ENCODE results near the gene GRN.

GRN gene

DNA sequence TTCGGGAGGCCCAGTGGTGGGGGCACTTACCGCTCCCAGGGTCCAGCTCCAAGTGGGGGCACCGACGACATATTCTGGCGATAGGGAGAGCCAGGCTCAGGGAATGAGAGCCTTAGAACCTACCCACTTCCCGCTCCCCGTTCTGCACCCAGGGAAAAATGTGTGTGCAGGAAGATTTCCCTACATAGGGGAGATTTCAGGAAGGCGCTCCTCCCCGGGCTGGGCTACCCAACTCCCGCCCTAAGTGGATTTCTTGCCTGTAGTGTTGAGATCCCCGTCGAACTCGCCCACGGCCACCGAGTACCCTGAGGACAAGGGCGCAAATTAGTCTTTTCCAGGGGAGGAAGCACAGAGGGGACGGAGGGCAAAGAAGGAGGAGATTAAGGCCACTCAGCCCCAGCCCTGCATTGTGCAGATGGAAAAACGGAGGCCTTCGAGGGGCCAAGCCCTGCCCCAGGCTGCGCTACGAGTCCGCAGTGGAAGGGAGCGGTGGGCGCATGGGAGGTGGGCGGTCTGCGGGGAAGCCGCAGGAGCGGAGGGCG is 39.2 kb downstream of the GRN start:
- Histone ChIP-seq H3K36me3 (ENCODE audit: low read depth) (no peaks in the 10 kb centered on the region), H3K4me1 (ENCODE audit: insufficient read depth, poor library complexity, severe bottlenecking) (peaks cover 3% of the 10 kb centered on the region), H3K4me3 (ENCODE audit: severe bottlenecking) (no peak overlapping the region), H3K27ac (ENCODE audit: poor library complexity, severe bottlenecking) (no peak overlapping the region), H3K9me3 (ENCODE audit: severe bottlenecking) (no peaks in the 10 kb centered on the region), H3K27me3 (ENCODE audit: insufficient read depth, poor library complexity, severe bottlenecking) (no peaks in the 10 kb centered on the region)
- no peak for ATAC-seq (ENCODE audit: low read depth)
- DNase-seq (ENCODE audit: low spot score), result no peak
- TF ChIP-seq, protein P1, sequence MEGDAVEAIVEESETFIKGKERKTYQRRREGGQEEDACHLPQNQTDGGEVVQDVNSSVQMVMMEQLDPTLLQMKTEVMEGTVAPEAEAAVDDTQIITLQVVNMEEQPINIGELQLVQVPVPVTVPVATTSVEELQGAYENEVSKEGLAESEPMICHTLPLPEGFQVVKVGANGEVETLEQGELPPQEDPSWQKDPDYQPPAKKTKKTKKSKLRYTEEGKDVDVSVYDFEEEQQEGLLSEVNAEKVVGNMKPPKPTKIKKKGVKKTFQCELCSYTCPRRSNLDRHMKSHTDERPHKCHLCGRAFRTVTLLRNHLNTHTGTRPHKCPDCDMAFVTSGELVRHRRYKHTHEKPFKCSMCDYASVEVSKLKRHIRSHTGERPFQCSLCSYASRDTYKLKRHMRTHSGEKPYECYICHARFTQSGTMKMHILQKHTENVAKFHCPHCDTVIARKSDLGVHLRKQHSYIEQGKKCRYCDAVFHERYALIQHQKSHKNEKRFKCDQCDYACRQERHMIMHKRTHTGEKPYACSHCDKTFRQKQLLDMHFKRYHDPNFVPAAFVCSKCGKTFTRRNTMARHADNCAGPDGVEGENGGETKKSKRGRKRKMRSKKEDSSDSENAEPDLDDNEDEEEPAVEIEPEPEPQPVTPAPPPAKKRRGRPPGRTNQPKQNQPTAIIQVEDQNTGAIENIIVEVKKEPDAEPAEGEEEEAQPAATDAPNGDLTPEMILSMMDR (IDR thresholded peaks at IDR 0.05; ENCODE audit: poor library complexity, severe bottlenecking), result no peak

DNA sequence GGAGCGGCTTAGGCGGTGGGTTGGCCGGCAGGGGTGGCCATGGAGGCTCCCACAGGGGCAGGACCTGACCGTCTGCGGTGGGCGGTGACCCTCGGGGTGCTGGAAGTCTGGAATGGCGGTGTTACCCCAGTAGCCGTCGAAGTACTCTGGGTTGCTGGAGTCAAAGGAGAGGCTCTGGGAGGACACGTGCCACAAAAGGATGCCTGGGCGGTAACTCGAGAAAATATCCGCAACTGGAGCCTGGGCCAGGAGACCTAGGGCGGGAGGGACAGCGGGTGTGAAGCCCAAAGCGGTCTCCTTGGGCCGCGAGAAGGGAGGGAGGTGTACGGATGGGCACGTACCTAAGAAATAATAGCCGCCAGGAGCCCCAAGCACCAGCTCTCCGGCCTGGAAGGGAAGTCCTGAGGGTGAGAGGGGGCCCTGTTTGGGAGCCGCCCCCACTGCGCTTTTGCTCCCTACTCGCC is 39.8 kb downstream of the GRN start:
- no peaks in the 10 kb centered on the region for H3K27me3 ChIP-seq (ENCODE audit: insufficient read depth, poor library complexity, severe bottlenecking)
- H3K36me3 ChIP-seq (ENCODE audit: low read depth), result no peaks in the 10 kb centered on the region
- no peak overlapping the region for H3K27ac ChIP-seq (ENCODE audit: poor library complexity, severe bottlenecking)
- TF ChIP-seq, protein P1 (IDR thresholded peaks at IDR 0.05; ENCODE audit: poor library complexity, severe bottlenecking), result no peak
- ATAC-seq (ENCODE audit: low read depth) (no peak; the same call in 1 of the 3 replicates), DNase-seq (ENCODE audit: low spot score) (no peak)
- H3K9me3 ChIP-seq (ENCODE audit: severe bottlenecking), result no peaks in the 10 kb centered on the region
- H3K4me1 ChIP-seq (ENCODE audit: insufficient read depth, poor library complexity, severe bottlenecking), result peaks cover 3% of the 10 kb centered on the region
- peak overlapping the region; percentile 46 for H3K4me3 ChIP-seq (ENCODE audit: severe bottlenecking)

DNA sequence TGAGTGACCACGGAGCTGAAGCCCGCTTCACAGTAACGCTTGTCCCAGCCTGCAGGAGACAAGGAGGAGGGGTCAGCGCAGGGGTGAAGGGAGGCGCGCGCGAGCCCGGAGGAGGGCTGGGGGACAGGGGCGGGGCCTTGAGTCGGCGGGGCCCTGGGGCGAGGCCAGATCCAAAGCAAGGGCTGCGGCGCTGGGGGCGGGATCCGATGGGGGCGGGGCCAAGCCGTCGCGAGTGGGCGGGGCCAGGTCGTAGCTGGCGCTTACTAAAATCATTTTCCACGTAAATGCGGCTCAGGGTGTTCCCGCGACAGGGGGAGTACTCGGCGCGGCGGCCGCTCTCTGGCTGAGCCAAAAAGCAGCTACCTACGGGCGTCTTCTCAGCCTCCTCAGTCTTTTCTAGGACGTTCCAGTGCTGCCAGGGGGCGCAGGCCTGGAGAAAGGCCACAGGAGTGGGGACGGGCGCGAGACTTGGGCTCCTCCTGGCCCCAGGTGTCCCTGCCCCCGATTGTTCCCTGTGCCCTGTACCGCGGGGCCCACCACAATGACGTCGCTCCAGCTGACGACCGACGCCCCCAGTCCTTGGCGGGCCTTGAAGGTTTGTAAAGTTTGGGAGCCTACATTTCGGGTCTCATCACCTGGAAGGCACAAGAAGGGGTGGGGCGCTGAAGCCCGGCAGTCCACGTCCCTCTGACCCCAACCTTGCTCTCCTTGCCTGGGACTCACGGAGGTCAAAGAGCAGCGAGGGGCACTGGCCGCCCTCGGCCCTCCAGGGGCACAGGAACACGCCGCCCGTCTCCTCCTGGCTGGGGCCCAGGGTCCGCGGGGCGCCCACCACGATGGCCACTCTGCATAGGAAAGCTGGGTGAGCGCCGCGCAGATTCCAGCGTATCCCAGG is 40.4 kb downstream of the GRN start:
- Histone ChIP-seq H3K27ac (ENCODE audit: poor library complexity, severe bottlenecking) (no peak overlapping the region), H3K4me3 (ENCODE audit: severe bottlenecking) (peak overlapping the region; percentile 46), H3K36me3 (ENCODE audit: low read depth) (no peaks in the 10 kb centered on the region), H3K9me3 (ENCODE audit: severe bottlenecking) (no peaks in the 10 kb centered on the region), H3K4me1 (ENCODE audit: insufficient read depth, poor library complexity, severe bottlenecking) (peaks cover 3% of the 10 kb centered on the region), H3K27me3 (ENCODE audit: insufficient read depth, poor library complexity, severe bottlenecking) (no peaks in the 10 kb centered on the region)
- TF ChIP-seq, protein P1 (IDR thresholded peaks at IDR 0.05; ENCODE audit: poor library complexity, severe bottlenecking), result peak; percentile 16
- DNase-seq (ENCODE audit: low spot score) (no peak), ATAC-seq (ENCODE audit: low read depth) (peak; percentile 82)

DNA sequence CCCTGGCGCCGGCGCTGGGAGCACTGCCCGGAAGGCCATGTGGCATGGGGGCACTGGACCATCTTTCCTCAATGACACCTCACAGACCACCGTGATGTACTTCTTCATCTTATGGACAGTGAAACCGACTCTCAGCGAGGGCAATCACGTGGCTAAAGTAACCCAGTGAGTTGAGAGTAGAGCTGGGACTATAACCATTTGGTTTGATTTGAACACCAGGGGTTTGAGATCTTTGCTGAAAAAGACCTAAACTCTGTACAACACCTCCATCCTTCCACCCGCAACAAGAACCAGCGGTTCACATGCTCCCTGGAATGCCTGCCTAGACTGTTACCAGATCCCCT is 41.1 kb downstream of the GRN start:
- Histone ChIP-seq H3K4me1 (ENCODE audit: insufficient read depth, poor library complexity, severe bottlenecking) (peaks cover 3% of the 10 kb centered on the region), H3K27me3 (ENCODE audit: insufficient read depth, poor library complexity, severe bottlenecking) (no peaks in the 10 kb centered on the region), H3K36me3 (ENCODE audit: low read depth) (no peaks in the 10 kb centered on the region), H3K4me3 (ENCODE audit: severe bottlenecking) (peak overlapping the region; percentile 46), H3K27ac (ENCODE audit: poor library complexity, severe bottlenecking) (no peak overlapping the region), H3K9me3 (ENCODE audit: severe bottlenecking) (no peaks in the 10 kb centered on the region)
- ATAC-seq (ENCODE audit: low read depth) (no peak), DNase-seq (ENCODE audit: low spot score) (no peak)
- TF ChIP-seq, protein P1 (IDR thresholded peaks at IDR 0.05; ENCODE audit: poor library complexity, severe bottlenecking), result no peak

DNA sequence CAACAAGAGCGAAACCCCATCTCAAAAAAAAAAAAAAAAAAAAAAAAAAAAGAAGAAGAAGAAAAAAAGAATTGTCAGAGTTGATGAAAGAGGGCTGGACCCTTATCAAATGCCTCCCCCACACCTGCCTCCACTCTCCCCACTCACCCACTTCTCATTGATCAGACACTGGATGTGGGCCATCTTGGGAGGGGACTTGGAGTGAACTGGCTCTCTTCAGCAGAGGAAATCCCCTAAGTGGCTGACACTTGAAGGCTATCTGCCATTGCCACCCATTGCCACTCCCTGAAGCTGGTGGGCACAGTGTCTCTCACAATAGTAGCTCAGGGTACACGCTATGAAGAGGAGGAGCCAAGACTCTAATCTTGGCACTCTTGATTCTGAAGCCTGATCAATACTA is 42.7 kb downstream of the GRN start:
- Histone ChIP-seq H3K9me3 (ENCODE audit: severe bottlenecking) (no peaks in the 10 kb centered on the region), H3K36me3 (ENCODE audit: low read depth) (no peaks in the 10 kb centered on the region), H3K27ac (ENCODE audit: poor library complexity, severe bottlenecking) (no peak overlapping the region), H3K27me3 (ENCODE audit: insufficient read depth, poor library complexity, severe bottlenecking) (no peaks in the 10 kb centered on the region), H3K4me3 (ENCODE audit: severe bottlenecking) (no peak overlapping the region), H3K4me1 (ENCODE audit: insufficient read depth, poor library complexity, severe bottlenecking) (peaks cover 3% of the 10 kb centered on the region)
- TF ChIP-seq, protein P1 (IDR thresholded peaks at IDR 0.05; ENCODE audit: poor library complexity, severe bottlenecking), result no peak
- no peak for ATAC-seq (ENCODE audit: low read depth)
- no peak for DNase-seq (ENCODE audit: low spot score)
